Right renal cortex interstitium (tissue), 3 donors: ENCODE results near the gene ADCY6. TPM values are rescaled to one million over a fixed set of nuclear protein-coding genes. Genes with fewer than 3 reads are reported as not detected.

Experiments
- DNase-seq, 3 donors: peaks; one replicate each; pipeline ENCODE4 v3.0.0-alpha.2; 2013; ENCODE audit warnings: low read depth in 3 of 3, low spot score in 2 of 3
- polyA plus RNA-seq, 3 donors: library from polyadenylated mRNA; unstranded; fragments of 120-200 nt; gene quantifications; one replicate each; pipeline ENCODE4 v1.2.1, GENCODE V29; 2013; ENCODE audit not compliant: insufficient read length in 3 of 3

The ADCY6 gene
- polyA plus RNA-seq, result 10 to 100 TPM; 71.6 to 79.9 (median 78.4) TPM

- DNase-seq, result peak in 2 of 3 donors; percentile 47 to 76
Observed at GRCh38 chr12:48788854-48789775, at the start of gene ADCY6. TSS of gene ADCY6 (minus strand) at chr12:48789089. CDS start at chr12:48783434, 5,655 bp downstream.

GRCh38 chr12:48838048-48838447 is 49.2 kb upstream of the ADCY6 start:
- DNase-seq, result no peak

GRCh38 chr12:48832321-48833060 is 43.6 kb upstream of the ADCY6 start:
- DNase-seq, result no peak

GRCh38 chr12:48831257-48831656 is 42.4 kb upstream of the ADCY6 start:
- DNase-seq, result no peak

- DNase-seq, result no peak
Observed at GRCh38 chr12:48828841-48829575, 40.1 kb upstream of the ADCY6 start.

- no peak for DNase-seq
Observed at GRCh38 chr12:48828293-48828692, 39.4 kb upstream of the ADCY6 start.

- DNase-seq, result no peak
Observed at GRCh38 chr12:48827513-48828096, 38.7 kb upstream of the ADCY6 start.

- no peak for DNase-seq
Observed at GRCh38 chr12:48827026-48827425, 38.1 kb upstream of the ADCY6 start.

- DNase-seq, result no peak
Observed at GRCh38 chr12:48826209-48826855, 37.4 kb upstream of the ADCY6 start.

GRCh38 chr12:48824905-48825304 is 36.0 kb upstream of the ADCY6 start:
- no peak for DNase-seq

- DNase-seq, result no peak
Observed at GRCh38 chr12:48824112-48824511, 35.2 kb upstream of the ADCY6 start.

- DNase-seq, result no peak
Observed at GRCh38 chr12:48823281-48823680, 34.4 kb upstream of the ADCY6 start.

- no peak for DNase-seq
Observed at GRCh38 chr12:48822711-48823110, 33.8 kb upstream of the ADCY6 start.

GRCh38 chr12:48822139-48822538 is 33.2 kb upstream of the ADCY6 start:
- DNase-seq, result no peak

GRCh38 chr12:48819986-48820725 is 31.3 kb upstream of the ADCY6 start:
- DNase-seq, result no peak

- DNase-seq, result no peak
Observed at GRCh38 chr12:48818831-48819590, 30.1 kb upstream of the ADCY6 start.

GRCh38 chr12:48817873-48818830 is 29.3 kb upstream of the ADCY6 start, which contains the start of gene CACNB3:
TSS of gene CACNB3 (plus strand) at chr12:48818496. CDS start at chr12:48818930, 434 bp downstream.
- peak in 1 of 3 donors; percentile 46 for DNase-seq
